Activated T-helper 17 cell treated with anti-CD3 and anti-CD28 coated beads, Interleukin-2, amount 50 U/mL, for 72 hours (primary cell): ENCODE data around the gene XG. TPM values are rescaled to one million over a fixed set of nuclear protein-coding genes. Genes with fewer than 3 reads are reported as not detected.
"Not testable (repeated sequence)": the region's sequence is repeated elsewhere in the genome, so short reads cannot be mapped to it uniquely, and the experiment has no call there.

Experiments
- ATAC-seq: fragments of 150-1000 bp; cut with Tn5 transposase; replicated peaks from 2 replicates; pipeline ENCODE4 v1.10.0; 2021; ENCODE audit warnings: mild to moderate bottlenecking, moderate library complexity
- H3K27ac Mint-ChIP-seq: one replicate; pipeline ENCODE4 v1.8.0; 2022; ENCODE audit warnings: mixed read lengths
- H3K27me3 Mint-ChIP-seq: one replicate; pipeline ENCODE4 v1.8.0; 2022; ENCODE audit warnings: mixed read lengths
- H3K36me3 Mint-ChIP-seq: one replicate; pipeline ENCODE4 v1.8.0; 2022; ENCODE audit warnings: low read depth, mild to moderate bottlenecking, mixed read lengths
- H3K4me1 Mint-ChIP-seq: one replicate; pipeline ENCODE4 v1.8.0; 2022; ENCODE audit warnings: mixed read lengths
- H3K4me3 Mint-ChIP-seq: one replicate; pipeline ENCODE4 v1.8.0; 2022; ENCODE audit warnings: mild to moderate bottlenecking, mixed read lengths
- H3K9me3 Mint-ChIP-seq: one replicate; pipeline ENCODE4 v1.8.0; 2022; ENCODE audit warnings: mixed read lengths
- total RNA-seq, 2 donors: library from RNA; stranded (reverse); gene quantifications; one replicate each; pipeline ENCODE4 v1.2.3, GENCODE V29; 2022

The XG gene
- total RNA-seq, 2 donors from 2014 or later, result 0.34 TPM; not detected in 1

DNA sequence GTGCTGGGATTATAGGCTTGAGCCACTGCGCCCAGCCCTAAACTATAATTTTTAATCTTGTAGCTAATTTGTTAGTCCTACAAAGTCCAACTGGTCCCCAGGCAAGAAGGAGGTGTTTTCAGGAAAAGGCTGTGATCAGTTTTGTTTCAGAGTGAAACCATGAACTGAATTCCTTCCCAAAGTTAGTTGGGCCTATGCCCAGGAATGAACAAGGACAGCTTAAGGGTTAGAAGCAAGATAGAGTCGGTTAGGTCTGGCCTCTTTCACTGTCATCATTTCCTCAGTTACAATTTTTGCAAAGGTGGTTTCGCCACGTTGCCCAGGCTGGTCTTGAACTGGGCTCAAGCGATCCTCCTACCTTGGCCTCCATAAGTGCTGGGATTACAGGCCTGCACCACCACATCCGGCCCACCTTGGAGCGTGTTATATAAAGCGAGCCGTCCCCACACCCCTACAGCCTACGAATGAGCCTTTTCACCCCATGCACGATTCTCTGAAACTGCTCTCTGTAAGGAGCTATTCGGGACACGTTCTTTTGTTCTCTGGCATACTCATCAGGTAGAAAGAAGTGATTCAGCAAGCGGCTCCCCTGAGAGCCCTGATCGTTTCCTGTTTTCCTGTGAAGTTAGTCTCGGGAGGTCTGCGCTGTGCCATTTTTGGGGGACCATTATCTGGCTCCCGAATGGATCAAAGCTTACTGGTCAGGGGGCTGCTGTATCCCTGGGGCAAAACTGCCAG lies 52.4 kb downstream of the XG start:
- H3K4me1 Mint-ChIP-seq, H3K27ac Mint-ChIP-seq, H3K9me3 Mint-ChIP-seq, H3K27me3 Mint-ChIP-seq, ATAC-seq, H3K4me3 Mint-ChIP-seq, H3K36me3 Mint-ChIP-seq: not testable (repeated sequence)

DNA sequence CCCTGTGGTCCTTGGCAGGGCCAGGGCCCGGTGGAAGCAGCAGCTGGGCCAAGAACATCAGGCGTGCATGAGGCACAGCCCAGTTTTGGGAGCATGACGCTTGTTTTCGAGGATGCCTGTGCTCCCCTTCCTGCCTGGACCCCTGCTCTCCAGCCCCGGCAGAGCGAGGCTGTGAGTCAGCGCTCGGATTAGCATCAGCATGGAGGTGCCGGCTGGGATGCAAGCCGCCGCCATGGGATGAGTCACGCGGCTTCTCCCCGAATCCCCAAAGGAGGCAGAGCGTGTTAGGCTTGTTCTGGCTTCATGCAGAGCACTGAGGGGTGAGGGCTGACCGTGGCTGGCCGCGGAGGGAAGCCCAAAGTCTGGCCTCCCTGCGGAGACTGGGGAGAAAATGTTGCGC lies 53.0 kb downstream of the XG start:
- not testable (repeated sequence) for H3K27me3 Mint-ChIP-seq, H3K4me3 Mint-ChIP-seq, H3K9me3 Mint-ChIP-seq, H3K4me1 Mint-ChIP-seq, H3K36me3 Mint-ChIP-seq, H3K27ac Mint-ChIP-seq, ATAC-seq

- ATAC-seq, result no peak
- Mint-ChIP-seq H3K9me3 (no peaks in the 10 kb centered on the region), H3K4me3 (no peak overlapping the region), H3K36me3 (no peaks in the 10 kb centered on the region), H3K4me1 (no peaks in the 10 kb centered on the region), H3K27ac (no peak overlapping the region), H3K27me3 (peaks cover 5% of the 10 kb centered on the region)
These were observed 59.4 kb downstream of the XG start for GRCh38 chrX:2811271-2811670.

GRCh38 chrX:2812161-2812907 lies 60.5 kb downstream of the XG start:
- not testable (repeated sequence) for H3K27ac Mint-ChIP-seq, H3K4me1 Mint-ChIP-seq, H3K9me3 Mint-ChIP-seq, H3K36me3 Mint-ChIP-seq, H3K27me3 Mint-ChIP-seq
- peak overlapping the region; percentile 30 for H3K4me3 Mint-ChIP-seq
- ATAC-seq, result peak; percentile 70

- peaks cover 5% of the 10 kb centered on the region for H3K27me3 Mint-ChIP-seq
- H3K4me3 Mint-ChIP-seq, result no peak overlapping the region
- no peaks in the 10 kb centered on the region for H3K36me3 Mint-ChIP-seq
- no peaks in the 10 kb centered on the region for H3K9me3 Mint-ChIP-seq
- H3K4me1 Mint-ChIP-seq, result no peaks in the 10 kb centered on the region
- H3K27ac Mint-ChIP-seq, result no peak overlapping the region
- no peak for ATAC-seq
These were observed 65.2 kb downstream of the XG start for GRCh38 chrX:2817036-2817435.

- Mint-ChIP-seq H3K4me3 (no peak overlapping the region), H3K27me3 (peaks cover 2% of the 10 kb centered on the region), H3K9me3 (no peaks in the 10 kb centered on the region), H3K27ac (no peak overlapping the region), H3K4me1 (no peaks in the 10 kb centered on the region), H3K36me3 (no peaks in the 10 kb centered on the region)
- no peak for ATAC-seq
These were observed 67.7 kb downstream of the XG start for GRCh38 chrX:2819345-2820135.

DNA sequence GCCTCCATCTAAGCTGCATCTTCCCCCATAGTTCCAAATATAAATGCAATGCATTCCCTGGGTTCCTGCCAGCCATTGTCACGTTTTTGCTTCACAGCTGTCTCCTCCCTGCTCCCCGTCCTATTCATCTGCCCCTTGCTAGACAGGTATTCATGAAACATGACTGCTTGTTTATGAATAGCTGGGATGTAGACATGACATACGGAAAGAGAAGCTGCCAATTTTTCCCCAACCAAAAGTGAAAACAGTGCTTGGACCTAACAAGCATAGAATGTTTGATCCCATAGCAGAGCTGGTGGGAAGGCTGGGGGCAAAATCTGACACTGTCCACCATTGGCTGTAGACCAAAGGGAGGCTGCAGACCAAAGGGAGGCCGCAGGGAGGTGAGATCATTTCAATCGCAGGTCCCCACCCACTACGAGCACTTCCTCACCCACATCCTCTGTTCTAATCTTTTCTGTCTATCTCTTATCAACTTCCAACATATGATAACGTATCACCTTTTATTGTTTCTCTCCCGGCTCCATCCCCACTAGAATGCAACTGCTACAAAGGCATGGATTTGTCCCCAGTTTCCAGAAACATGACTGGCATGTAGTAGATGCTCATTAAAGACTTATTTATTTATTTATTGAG lies 68.4 kb downstream of the XG start:
- ATAC-seq, result no peak
- Mint-ChIP-seq H3K36me3 (no peaks in the 10 kb centered on the region), H3K4me1 (no peaks in the 10 kb centered on the region), H3K9me3 (no peaks in the 10 kb centered on the region), H3K4me3 (no peak overlapping the region), H3K27ac (no peak overlapping the region), H3K27me3 (no peaks in the 10 kb centered on the region)

DNA sequence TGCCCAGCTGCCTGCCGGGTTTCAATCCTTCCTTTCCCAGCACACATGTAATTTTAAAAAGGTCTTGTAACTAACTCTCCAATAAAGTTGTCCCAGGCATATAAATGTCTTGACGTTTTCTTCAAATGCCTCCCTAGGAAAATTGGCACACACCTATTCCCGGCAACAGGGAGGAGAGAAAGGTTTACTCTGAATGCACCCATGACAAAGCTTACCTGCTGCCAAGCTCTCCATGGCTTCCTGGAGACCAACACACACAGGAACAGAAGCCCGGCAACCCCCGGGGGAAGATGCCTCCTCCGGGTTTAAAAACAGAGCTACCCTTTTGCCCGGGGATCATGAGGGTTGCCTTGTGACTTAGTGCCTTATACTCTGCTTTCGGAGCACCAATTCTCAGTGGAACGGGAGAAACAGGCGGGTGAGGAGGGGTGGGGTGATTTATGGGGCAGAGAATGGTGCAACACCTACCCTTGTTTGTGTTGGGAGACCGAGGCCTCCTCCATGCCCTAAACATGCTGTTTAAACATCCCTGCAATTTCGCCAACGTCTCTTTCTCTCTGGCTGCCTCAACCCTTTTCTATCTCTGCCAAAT lies 72.1 kb downstream of the XG start:
- Mint-ChIP-seq H3K9me3 (no peaks in the 10 kb centered on the region), H3K27me3 (no peaks in the 10 kb centered on the region), H3K4me1 (no peaks in the 10 kb centered on the region), H3K36me3 (no peaks in the 10 kb centered on the region), H3K27ac (no peak overlapping the region), H3K4me3 (no peak overlapping the region)
- no peak for ATAC-seq

DNA sequence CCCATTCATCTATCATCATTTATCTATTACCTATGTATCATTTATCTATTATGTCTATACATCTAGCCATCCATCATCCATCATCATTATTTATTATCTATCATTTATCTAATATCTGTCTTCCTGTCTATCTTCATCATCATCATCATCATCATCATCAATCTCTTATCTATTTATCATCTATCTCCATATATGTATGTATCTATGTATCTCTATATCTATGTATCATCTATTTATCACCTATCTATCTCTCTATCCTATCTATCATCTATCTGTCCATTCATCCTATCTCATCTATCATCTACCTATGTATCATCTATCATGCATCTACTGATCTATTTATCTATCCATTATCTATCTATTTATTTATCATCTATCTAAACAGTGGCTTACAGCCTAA lies 73.0 kb downstream of the XG start:
- no peaks in the 10 kb centered on the region for H3K4me1 Mint-ChIP-seq
- H3K4me3 Mint-ChIP-seq, result no peak overlapping the region
- H3K9me3 Mint-ChIP-seq, result no peaks in the 10 kb centered on the region
- no peak for ATAC-seq
- H3K27ac Mint-ChIP-seq, result no peak overlapping the region
- no peaks in the 10 kb centered on the region for H3K27me3 Mint-ChIP-seq
- no peaks in the 10 kb centered on the region for H3K36me3 Mint-ChIP-seq

GRCh38 chrX:2828344-2828958 lies 76.6 kb downstream of the XG start, which contains the start of gene GYG2:
GYG2 (plus strand) TSS chrX:2828930; CDS start chrX:2830189, 1,259 bp downstream.
- no peaks in the 10 kb centered on the region for H3K9me3 Mint-ChIP-seq
- no peak within 1 kb of the TSS for H3K27ac Mint-ChIP-seq
- ATAC-seq, result no peak
- H3K4me1 Mint-ChIP-seq, result no peaks in the 10 kb centered on the region
- H3K27me3 Mint-ChIP-seq, result peaks cover 9% of the 10 kb centered on the region
- H3K36me3 Mint-ChIP-seq, result no peaks in the 10 kb centered on the region
- no peak within 1 kb of the TSS for H3K4me3 Mint-ChIP-seq

GRCh38 chrX:2828959-2829411 lies 77.1 kb downstream of the XG start:
- Mint-ChIP-seq H3K27me3 (peaks cover 9% of the 10 kb centered on the region), H3K27ac (no peak overlapping the region), H3K4me3 (no peak overlapping the region), H3K36me3 (no peaks in the 10 kb centered on the region), H3K4me1 (no peaks in the 10 kb centered on the region), H3K9me3 (no peaks in the 10 kb centered on the region)
- no peak for ATAC-seq

DNA sequence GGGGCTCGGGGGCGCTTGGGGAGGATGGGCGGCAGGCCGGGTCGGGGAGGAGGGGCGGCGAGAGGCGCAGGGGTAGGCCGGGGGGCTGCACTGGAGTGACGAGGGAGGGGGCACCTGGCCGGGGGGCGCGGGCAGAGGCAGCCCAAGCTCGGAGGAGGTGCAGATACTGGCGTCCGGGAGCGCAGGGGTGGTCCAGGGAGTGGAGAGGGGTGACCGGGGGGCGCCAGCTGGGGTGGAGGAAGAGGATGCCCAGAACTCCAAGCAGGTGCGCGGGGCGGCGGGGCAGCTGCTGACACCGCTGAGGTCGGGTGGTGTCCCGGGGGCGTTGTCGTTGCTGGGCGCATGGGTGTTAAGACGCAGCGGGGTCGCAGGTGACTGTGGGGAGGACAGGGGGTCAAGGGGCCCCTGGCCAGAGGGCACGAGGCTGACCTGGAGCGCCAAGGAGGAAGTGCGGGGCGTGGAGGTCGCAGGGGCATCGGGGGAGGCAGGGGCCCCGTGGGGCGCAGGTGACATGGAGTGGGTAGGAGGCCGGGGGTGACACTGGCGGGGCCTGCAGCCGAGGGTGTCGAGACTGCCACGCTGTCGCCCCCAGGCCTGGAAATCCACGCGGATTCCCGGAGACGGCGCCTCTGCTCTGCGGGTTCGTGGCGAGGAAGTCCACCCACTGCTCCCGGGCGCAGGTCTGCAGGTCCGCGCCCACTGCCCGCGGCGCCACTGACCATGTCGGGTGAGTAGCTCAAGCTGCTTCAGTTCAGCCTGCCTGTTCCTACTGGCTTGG lies 77.8 kb downstream of the XG start:
- Mint-ChIP-seq H3K36me3 (no peaks in the 10 kb centered on the region), H3K4me3 (no peak overlapping the region), H3K9me3 (no peaks in the 10 kb centered on the region), H3K27ac (no peak overlapping the region), H3K27me3 (peaks cover 9% of the 10 kb centered on the region), H3K4me1 (no peaks in the 10 kb centered on the region)
- ATAC-seq, result no peak
